ENCODE data around the gene DHX57.

DNA sequence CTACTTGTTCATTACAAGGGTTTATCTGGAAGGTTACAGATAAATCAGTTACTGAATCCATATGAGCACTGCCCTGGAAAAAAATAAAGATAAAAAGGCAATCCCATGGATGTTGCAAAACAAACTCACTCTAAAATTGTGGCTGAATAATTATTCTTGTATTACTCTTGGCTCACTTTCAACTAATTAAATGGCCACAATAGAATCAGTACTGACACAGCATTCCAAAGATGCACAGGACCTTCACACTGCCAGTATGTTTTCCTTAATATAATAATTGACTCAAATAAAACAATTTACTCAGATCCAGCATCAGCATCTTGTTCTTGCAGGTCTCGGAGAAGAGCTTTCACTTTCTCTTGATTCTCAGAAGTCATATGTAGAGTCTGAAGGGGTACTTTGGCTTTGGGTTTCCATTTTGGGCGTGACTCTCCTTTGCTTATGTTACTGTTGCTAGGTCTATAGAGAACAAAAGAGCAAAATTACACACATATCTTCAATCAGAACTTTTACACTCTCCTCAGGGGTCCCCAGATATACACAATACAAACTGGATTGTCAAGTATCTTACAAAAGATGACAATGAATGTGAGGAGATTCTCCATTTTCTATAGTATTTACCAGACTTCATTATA lies 12.6 kb downstream of the DHX57 start:
- no peak for TF ChIP-seq CTCF (conservative IDR thresholded peaks at IDR 0.05)
- no peak for TF ChIP-seq EZH2 (IDR thresholded peaks at IDR 0.05; ENCODE audit: low read depth)
